ENCODE data around the gene SCAI.
"Not testable (repeated sequence)": the region's sequence is repeated elsewhere in the genome, so short reads cannot be mapped to it uniquely, and the experiment has no call there.

Gene SCAI

GRCh38 chr9:125103021-125103420, 40.3 kb downstream of the SCAI start:
- DNase-seq: no peak

DNA sequence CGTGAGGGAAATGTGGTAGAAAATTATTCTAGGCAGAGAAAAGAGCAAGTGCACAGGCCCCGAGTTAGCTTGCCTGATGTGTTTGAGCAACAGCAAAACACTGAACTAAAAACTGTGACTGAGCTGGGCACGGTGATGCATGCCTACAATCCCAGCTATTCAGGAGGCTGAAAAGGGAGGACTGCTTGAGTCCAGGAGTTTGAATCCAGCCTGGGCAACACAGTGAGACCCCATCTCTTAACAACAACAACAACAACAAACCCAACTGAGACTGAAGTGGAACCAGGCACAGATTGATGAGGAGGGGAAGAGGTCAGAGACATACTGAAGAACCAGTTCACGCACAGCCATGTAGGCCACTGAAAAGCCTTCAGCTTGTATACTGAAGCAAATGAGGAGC, 42.5 kb downstream of the SCAI start:
- no peak for DNase-seq

- no peak for DNase-seq
These were observed 43.5 kb downstream of the SCAI start for GRCh38 chr9:125099816-125100215.

DNA sequence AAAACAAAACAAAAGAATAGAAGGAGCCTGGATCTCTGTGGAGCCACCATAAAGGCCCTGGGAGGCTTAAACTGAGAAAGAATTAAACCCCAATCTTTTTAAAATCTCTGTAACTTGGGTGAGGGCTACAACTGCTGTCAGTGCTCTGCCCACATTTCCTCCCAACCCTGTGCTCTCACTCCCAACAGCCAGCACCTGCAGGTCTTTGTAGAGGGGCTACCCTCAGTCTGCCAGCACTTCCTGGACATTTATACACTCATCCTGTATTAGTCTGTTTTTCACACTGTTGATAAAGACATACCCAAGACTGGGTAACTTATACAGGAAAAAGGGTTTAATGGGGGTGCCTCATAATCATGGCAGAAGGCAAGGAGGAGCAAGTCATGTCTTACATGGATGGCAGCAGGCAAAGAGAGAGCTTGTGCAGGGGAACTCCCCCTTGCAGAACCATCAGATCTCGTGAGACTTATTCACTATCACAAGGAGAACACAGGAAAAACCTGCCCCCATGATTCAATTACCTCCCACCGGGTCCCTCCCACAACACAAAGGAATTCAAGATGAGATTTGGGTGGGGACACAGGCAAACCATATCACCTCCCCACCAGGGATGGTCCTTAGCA, 47.4 kb downstream of the SCAI start:
- DNase-seq: no peak

DNA sequence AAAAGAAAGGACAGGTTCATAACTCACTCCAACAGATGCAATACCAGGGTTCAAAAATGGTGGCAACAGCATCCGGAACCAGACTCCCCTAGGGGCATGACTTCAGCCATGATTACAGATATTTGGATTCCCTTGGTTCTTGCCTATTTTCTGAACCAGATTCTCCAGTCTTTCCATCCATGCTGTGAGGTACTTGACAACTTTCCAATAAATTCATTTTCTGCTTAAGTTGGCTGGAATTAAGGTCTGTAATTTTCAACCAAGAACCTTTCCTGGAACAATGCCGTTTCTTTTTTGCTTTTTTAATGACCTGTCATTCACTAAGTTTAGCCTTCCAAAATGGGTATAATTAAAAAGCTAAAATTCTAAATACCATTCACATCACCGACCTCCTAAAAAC, 52.2 kb downstream of the SCAI start:
- no peak for DNase-seq

- DNase-seq: no peak
These were observed 54.0 kb downstream of the SCAI start for GRCh38 chr9:125089331-125089730.

DNA sequence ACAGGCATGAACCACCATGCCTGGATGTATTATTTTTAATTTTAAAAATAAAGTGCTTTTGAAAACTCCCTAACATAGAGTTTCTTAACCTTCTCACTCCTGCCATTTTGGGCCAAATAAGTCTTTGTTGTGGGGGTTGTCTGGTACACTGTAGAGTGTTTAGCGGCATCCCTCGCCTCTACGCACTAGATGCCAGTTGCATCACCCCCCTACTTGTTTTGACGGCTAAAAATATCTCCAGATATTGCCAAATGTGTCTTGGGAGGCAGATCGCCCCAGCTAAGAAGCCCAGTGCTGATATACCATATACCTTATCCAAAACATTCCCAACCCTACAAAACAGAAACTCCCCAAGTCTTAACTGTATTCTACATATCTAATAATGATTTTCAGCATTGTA, 54.6 kb downstream of the SCAI start:
- no peak for DNase-seq

GRCh38 chr9:125085703-125086477, 57.4 kb downstream of the SCAI start:
- DNase-seq: no peak

- not testable (repeated sequence) for DNase-seq
These were observed 61.1 kb downstream of the SCAI start for GRCh38 chr9:125082197-125082596.

DNA sequence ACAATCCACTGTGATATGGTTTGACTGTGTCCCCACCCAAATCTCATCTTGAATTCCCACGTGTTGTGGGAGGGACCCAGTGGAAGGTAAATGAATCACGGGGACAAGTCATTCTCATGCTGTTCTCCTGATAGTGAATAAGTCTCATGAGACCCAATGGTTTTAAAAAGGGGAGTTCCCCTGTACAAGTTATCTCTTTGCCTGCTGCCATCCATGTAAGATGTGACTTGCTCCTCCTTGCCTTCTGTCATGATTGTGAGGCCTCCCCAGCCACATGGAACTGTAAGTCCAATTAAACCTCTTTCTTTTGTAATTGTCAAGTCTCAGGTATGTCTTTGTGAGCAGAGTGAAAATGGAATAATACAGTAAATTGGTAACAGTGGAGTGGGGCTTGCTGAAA, 62.5 kb downstream of the SCAI start:
- not testable (repeated sequence) for DNase-seq

- DNase-seq: no peak
These were observed 63.4 kb downstream of the SCAI start for GRCh38 chr9:125079931-125080330.

DNA sequence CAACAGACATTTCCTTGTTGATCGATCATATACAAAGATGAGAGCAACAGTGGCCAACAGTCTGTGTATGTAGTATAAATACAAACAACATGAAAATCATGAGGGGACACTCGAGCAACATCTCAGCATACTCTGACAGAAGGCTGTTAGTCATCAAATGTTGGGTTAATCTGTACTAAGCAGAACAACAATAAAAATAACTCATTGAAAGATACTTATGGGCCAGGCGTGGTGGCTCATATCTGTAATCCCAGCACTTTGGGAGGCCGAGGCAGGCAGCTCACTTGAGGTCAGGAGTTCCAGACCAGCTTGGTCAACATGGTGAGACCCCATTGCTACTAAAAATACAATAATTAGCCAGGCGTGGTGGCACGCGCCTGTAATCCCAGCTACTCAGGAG, 67.3 kb downstream of the SCAI start:
- DNase-seq: no peak

DNA sequence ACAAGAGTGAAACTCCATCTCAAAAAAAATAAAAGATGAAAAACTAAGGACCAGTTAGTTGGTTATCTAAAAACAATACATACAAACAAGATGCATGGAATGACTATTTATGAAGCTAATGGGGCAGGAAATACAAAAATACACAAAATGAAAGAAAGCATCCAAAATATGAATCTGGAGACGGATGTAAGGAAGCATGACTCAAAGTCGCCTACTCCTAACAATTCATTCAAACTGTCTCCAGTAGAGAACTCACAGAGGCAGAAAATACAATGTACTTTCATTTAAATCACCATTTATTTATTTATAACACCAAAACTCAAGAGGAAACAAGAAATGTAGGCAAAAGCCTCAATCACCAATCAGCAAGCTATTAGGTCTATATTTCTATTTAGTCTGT, 68.4 kb downstream of the SCAI start:
- no peak for DNase-seq

DNA sequence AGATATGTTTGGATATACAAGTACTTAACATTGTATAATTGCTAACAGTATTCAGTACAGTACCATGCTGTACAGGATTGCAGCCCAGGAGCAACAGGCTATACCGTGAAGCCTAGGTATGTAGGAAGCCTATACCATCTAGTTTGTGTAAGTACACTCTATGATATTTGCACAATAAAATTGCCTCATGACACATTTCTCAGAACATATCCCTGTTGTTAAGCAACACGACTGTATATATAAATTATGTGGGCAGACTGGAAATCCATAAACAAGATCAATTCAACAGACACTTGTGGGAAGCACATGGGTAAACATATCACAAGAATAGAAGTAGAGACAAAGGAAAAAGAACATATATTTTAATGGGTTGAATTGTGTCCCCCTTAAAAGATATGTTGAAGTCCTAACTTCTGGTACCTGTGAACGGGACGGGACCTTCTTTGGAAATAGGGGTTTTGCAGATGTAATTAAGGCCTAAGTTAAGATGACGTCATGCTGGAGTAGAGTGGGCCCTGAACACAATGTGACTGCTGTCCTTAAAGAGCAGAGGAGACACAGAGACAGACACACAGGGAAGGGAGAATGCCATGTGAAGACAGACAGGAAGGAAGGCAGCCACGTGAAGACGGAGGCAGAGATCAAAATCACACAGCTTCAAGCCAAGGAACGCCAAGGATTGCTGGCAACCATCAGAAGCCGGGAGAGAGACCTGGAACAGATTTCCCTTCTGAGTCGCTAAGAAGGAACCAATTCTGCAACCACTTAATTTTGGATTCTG, 76.3 kb downstream of the SCAI start:
- no peak for DNase-seq

DNA sequence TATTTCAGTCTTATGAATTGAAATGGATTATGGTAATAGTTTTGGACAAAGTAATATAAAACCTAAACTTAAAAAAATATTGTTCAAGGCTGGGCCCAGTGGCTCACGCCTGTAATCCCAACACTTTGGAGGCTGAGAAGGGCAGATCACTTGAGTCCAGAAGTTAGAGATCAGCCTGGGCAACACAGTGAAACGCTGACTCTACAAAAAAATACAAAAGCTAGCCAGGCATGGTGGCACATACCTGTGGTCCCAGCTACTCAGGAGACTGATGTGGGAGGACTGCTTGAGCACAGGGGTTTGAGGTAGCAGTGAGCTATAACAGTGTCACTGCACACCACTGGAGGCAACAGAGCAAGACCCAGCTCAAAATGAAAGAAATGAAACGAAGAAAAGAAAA, 81.9 kb downstream of the SCAI start:
- DNase-seq: no peak

DNA sequence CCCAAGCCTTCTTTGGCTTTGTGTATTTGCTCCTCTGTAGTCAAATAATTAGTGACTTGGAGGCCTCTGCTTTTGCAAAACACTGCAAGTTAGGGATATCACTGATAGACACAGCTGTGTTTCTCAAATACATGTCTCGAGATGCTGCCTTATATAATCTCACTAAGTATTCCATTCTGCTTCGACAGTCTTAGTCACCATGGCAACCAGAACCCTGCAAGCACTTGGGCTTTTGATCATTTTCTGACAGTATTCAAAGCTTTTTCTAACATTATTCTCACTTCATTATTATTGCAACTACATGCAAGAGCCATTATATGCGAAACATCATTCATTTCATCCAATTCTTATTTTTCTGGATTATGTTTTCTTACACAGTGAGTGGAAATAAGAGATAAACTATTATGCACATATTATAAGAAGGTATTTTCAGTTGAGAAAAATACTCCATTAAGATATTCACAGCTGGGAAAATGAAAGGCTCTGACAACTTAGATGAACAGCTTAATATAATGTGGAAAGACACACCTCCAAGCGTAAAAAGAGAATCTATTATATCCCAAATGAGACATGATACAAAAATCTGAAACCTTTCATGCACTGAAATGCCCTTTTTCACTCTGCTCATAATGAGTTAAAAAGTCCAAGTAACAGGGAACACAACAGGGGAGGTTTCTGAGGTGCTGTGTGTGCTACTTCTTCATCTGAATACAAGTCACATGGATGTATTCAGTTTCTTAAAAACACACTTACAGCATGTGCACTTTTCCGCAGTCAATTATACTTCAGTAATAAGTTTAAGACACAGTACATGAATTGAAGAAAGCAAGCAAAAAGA, 93.9 kb downstream of the SCAI start:
- DNase-seq: no peak

DNA sequence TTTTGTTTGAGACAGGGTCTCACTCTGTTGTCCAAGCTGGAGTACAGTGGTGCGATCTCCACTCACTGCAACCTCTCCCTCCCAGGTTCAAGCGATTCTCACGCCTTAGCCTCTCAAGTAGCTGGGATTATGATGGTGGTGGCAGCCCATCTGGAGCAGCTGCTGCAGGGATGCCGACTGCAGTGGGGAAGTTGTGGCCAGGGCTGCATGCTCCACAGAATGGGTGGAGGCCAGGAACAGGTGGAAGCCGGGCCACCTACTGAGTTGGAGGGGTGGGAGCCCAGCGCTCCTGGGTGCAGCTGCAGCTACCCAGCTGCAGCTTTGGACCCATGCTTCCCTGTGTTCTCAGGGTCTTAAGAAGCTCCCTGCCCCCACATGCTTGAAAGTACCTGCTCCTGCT, 99.7 kb downstream of the SCAI start:
- DNase-seq: no peak

DNA sequence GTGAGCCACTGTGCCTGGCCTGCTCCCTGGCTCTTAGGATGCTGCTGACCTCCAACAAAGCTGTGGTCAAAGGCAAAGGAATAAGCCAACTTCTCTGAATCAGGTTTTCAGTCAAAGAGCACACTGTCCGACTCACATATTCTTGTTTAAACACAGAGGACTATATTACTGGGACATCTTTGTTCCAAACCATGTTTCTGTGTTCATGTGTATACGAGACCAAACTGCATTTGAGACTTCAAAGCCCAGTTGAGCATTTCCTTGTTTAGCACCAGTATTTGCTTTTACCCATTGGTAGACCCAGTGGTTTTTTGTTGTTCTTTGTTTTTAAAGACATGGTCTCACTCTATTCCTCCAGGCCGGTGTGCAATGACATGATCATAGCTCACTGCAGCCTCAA, 100.2 kb downstream of the SCAI start:
- no peak for DNase-seq

GRCh38 chr9:125038166-125038565, 105.2 kb downstream of the SCAI start:
- DNase-seq: no peak

DNA sequence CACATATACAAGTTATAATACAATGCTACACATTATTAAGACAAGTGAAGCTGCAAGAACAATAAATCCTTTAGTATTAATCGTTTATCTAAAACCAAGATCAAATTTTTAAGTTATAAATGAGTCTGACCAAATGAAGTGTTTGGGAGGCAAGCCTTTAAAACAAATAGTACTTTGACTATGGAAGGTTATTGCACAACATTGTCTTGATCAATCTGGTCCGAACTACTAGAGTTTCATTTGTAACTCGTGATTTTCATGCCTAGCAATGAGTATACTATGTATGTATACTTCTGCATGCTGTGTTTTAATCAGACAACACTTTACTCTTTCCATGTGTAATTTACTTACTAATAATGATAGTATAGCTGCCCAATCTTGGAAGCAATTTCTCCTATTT, 115.3 kb downstream of the SCAI start:
- no peak for DNase-seq

DNA sequence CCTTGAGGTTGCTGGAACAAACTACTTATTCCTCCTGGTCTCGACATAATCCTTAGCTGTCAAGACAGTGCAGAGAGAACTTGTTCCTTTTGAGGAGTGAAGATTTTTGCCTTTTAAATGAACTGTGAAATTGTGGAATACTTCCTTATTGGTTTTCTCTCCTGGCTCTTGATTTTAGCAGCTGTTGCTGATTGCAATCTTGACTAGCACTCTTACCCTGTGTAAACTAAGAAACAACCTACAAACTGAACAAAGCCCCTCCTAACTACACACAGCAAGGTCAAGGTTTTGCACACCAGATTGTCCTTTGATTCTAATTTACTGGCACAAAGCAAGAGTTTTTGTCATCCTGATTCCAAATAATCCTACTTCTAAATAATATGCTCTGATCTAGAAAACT, 118.4 kb downstream of the SCAI start:
- DNase-seq: no peak

GRCh38 chr9:125021069-125021468, 122.3 kb downstream of the SCAI start:
- DNase-seq: no peak

GRCh38 chr9:125015655-125016054, 127.7 kb downstream of the SCAI start:
- DNase-seq: not testable (repeated sequence)
